ENCODE measurements around the gene VSX1. TPM values are rescaled to one million over a fixed set of nuclear protein-coding genes. Genes with fewer than 3 reads are reported as not detected.
A peak's percentile ranks its signal among the peaks of the same experiment; 100 is the strongest.

The VSX1 gene
- total RNA-seq, 2 donors from 2014 or later = not detected

DNA sequence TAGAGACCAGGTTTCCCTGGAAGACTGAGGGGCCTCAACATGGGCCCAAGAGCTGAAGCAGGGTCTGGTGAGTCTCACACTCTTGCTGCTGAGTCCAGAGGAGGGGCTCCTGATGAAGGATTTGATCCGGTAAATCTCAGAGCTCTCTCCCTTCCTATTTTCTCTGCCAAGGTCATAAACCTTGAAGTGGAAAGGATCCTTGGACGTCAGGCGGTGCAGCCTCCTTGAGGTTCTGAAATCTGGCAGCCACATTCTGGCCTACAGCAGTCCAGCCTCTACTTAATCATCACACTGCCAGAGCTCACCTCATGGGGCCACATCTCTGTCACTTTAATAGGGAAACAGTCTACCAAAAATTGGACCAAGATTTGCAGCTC is 48.0 kb downstream of the VSX1 start:
- intact Hi-C loops (cut with DNase I) = loop anchor here (5.0 kb wide), 1 partner anchor 37 kb away; no protein-coding TSS in a partner anchor
- TF ChIP-seq, protein P1, sequence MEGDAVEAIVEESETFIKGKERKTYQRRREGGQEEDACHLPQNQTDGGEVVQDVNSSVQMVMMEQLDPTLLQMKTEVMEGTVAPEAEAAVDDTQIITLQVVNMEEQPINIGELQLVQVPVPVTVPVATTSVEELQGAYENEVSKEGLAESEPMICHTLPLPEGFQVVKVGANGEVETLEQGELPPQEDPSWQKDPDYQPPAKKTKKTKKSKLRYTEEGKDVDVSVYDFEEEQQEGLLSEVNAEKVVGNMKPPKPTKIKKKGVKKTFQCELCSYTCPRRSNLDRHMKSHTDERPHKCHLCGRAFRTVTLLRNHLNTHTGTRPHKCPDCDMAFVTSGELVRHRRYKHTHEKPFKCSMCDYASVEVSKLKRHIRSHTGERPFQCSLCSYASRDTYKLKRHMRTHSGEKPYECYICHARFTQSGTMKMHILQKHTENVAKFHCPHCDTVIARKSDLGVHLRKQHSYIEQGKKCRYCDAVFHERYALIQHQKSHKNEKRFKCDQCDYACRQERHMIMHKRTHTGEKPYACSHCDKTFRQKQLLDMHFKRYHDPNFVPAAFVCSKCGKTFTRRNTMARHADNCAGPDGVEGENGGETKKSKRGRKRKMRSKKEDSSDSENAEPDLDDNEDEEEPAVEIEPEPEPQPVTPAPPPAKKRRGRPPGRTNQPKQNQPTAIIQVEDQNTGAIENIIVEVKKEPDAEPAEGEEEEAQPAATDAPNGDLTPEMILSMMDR (IDR thresholded peaks at IDR 0.05) = no peak
- no peak for TF ChIP-seq POLR2A (IDR thresholded peaks at IDR 0.05)
- TF ChIP-seq POLR2AphosphoS5 (IDR thresholded peaks at IDR 0.05) = no peak
- DNase-seq (ENCODE audit: low spot score) = no peak
- peak overlapping the region; percentile 47 to 48 for H3K27ac ChIP-seq
- H3K4me3 ChIP-seq = no peak overlapping the region
- 10% methylated on average over 3 of the region's 3 CpGs for WGBS
- H3K27me3 ChIP-seq (replicated peaks; ENCODE audit: insufficient read depth) = no peaks in the 10 kb centered on the region
- H3K4me1 ChIP-seq (replicated peaks) = peaks cover 29% of the 10 kb centered on the region
- H3K9me3 ChIP-seq = no peaks in the 10 kb centered on the region
- no peaks in the 10 kb centered on the region for H3K36me3 ChIP-seq

GRCh38 chr20:25033265-25033923 is 48.5 kb downstream of the VSX1 start:
- intact Hi-C loops (cut with DNase I) = loop anchor here (5.0 kb wide), 1 partner anchor 36 kb away; no protein-coding TSS in a partner anchor
- WGBS = 33% methylated on average over 6 of the region's 6 CpGs
- no peak for DNase-seq (ENCODE audit: low spot score)

GRCh38 chr20:25032478-25033264 is 49.3 kb downstream of the VSX1 start:
- no peak for TF ChIP-seq POLR2AphosphoS5 (IDR thresholded peaks at IDR 0.05)
- no peak for TF ChIP-seq POLR2A (IDR thresholded peaks at IDR 0.05)
- TF ChIP-seq, protein P1 (IDR thresholded peaks at IDR 0.05) = no peak
- Histone ChIP-seq H3K4me1 (replicated peaks) (peaks cover 19% of the 10 kb centered on the region), H3K4me3 (no peak overlapping the region), H3K27me3 (replicated peaks; ENCODE audit: insufficient read depth) (no peaks in the 10 kb centered on the region), H3K27ac (peak overlapping the region; percentile 47 to 48), H3K36me3 (no peaks in the 10 kb centered on the region), H3K9me3 (no peaks in the 10 kb centered on the region)
- WGBS = 41% methylated on average over 29 of the region's 29 CpGs
- intact Hi-C loops (cut with DNase I) = loop anchor here (5.0 kb wide), 1 partner anchor 35 kb away; no protein-coding TSS in a partner anchor
- DNase-seq (ENCODE audit: low spot score) = no peak

More at GRCh38 chr20:25033265-25033923, 48.5 kb downstream of the VSX1 start:
- Histone ChIP-seq H3K36me3 (no peaks in the 10 kb centered on the region), H3K4me3 (no peak overlapping the region), H3K27ac (peak overlapping the region; percentile 47 to 48), H3K9me3 (no peaks in the 10 kb centered on the region), H3K27me3 (replicated peaks; ENCODE audit: insufficient read depth) (no peaks in the 10 kb centered on the region), H3K4me1 (replicated peaks) (peaks cover 25% of the 10 kb centered on the region)
- TF ChIP-seq POLR2A (IDR thresholded peaks at IDR 0.05) (no peak), POLR2AphosphoS5 (IDR thresholded peaks at IDR 0.05) (no peak)
- TF ChIP-seq, protein P1 (IDR thresholded peaks at IDR 0.05) = no peak

DNA sequence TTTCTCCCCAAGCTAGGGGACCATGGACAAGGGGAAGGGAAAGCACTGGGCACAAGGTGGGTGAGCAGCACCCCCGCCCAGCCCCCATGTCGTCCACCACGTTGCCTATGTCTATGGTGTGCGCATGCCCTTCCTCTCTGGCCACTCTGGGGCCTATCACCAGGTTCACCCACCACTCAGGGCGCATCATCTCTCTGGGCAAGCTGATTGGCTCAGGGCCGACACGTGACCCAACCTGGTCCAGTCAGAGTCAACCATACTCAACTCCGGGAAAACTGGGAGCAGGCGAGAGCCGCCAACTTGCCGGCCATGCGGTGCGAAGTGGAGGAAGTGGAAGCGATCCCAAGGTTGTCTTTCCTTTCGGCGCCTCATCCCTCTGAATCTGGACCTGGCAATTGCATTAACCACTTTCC is 49.9 kb downstream of the VSX1 start:
- peaks cover 13% of the 10 kb centered on the region for H3K4me1 ChIP-seq (replicated peaks)

More for the DNA sequence above, 49.9 kb downstream of the VSX1 start:
- H3K27ac ChIP-seq = peak overlapping the region; percentile 47 to 48
- no peaks in the 10 kb centered on the region for H3K36me3 ChIP-seq
- H3K9me3 ChIP-seq = no peaks in the 10 kb centered on the region
- intact Hi-C loops (cut with DNase I) = loop anchor here (5.0 kb wide), 1 partner anchor 35 kb away; no protein-coding TSS in a partner anchor
- WGBS = 95% methylated on average over 16 of the region's 16 CpGs
- no peak for DNase-seq (ENCODE audit: low spot score)
- TF ChIP-seq POLR2A (IDR thresholded peaks at IDR 0.05) = no peak
- TF ChIP-seq, protein P1 (IDR thresholded peaks at IDR 0.05) = no peak
- TF ChIP-seq POLR2AphosphoS5 (IDR thresholded peaks at IDR 0.05) = no peak
- H3K4me3 ChIP-seq = no peak overlapping the region
- no peaks in the 10 kb centered on the region for H3K27me3 ChIP-seq (replicated peaks; ENCODE audit: insufficient read depth)

Measured in prostate gland (tissue), 2 donors.